HCT116 (cell line): ENCODE measurements around the gene IRX2. TPM values are rescaled to one million over a fixed set of nuclear protein-coding genes. Genes with fewer than 3 reads are reported as not detected.

Experiments used
- ATAC-seq: fragments of 200-7000 bp; cut with Tn5 transposase; 2 replicates; pipeline ENCODE4 v1.9.1; 2020; ENCODE audit warnings: mild to moderate bottlenecking, moderate library complexity
- BruUV-seq: library from RNA; stranded (reverse); fragments of 400-500 nt; replicated peaks from 2 replicates; lab custom pipeline; 2021; lab: Mats Ljungman, UMichigan
- CTCF ChIA-PET: fragments of 300-600 bp; sonication (Branson Sonifier 250); formaldehyde crosslinking; loops from one replicate; lab custom pipeline; 2021; ENCODE audit warnings: antibody characterized with exemption; lab: Charles Lee
- POLR2A ChIA-PET: fragments of 300-600, 350-600 bp; sonication (Branson Sonifier 250); formaldehyde crosslinking; loops from one replicate; lab custom pipeline; 2021; ENCODE audit warnings: antibody characterized with exemption; lab: Charles Lee
- RAD21 ChIA-PET, 2 experiments: fragments of 300-600 bp; sonication (Branson Sonifier 250); formaldehyde crosslinking; loops; one replicate each; lab custom pipeline; 2023; ENCODE audit warnings: low total read pairs in 2 of 2; ENCODE audit not compliant: uncharacterized antibody in 2 of 2, unreplicated experiment in 2 of 2, low non-redundant PET in 1 of 2; lab: Charles Lee
- DNase-seq: peaks from one replicate; pipeline ENCODE4 v3.0.0-alpha.2; 2010; ENCODE audit warnings: low read depth, low spot score
- H2AFZ ChIP-seq: fragments of 200-600 bp; shearing (Covaris generic), sonication (generic); 2 replicates; pipeline ENCODE4 v1.6.1; 2017; ENCODE audit warnings: low read depth, mixed run types, mixed read lengths, antibody characterized with exemption, low read length; ENCODE audit not compliant: poor library complexity, severe bottlenecking
- H3K27ac ChIP-seq: 2 replicates; pipeline ENCODE4 v1.5.1; 2012; ENCODE audit warnings: low read depth, low read length
- H3K27me3 ChIP-seq: fragments of 200-600 bp; sonication (generic); 2 replicates; pipeline ENCODE4 v1.6.1; 2016; ENCODE audit warnings: mixed run types, low read length, mixed read lengths; ENCODE audit not compliant: insufficient read depth
- H3K36me3 ChIP-seq, 2 experiments: fragments of 200-500 bp in 1 of 2; fragments of 200-600 bp in 1 of 2; sonication (Bioruptor generic) in 1 of 2; sonication (generic) in 1 of 2; 2 replicates each; pipeline versions ENCODE4 v1.5.1 to v1.6.1; 2014 to 2016; ENCODE audit warnings: low read length in 2 of 2, inconsistent platforms in 1 of 2, mixed read lengths in 1 of 2, mixed run types in 1 of 2; ENCODE audit not compliant: insufficient read depth in 2 of 2, control insufficient read depth in 1 of 2
- H3K4me1 ChIP-seq, 2 experiments: fragments of 200-600 bp in 1 of 2; sonication (generic) in 1 of 2; 2 replicates each; pipeline versions ENCODE4 v1.5.1 to v1.6.1; 2012 to 2017; ENCODE audit warnings: low read length in 2 of 2, inconsistent platforms in 1 of 2, mild to moderate bottlenecking in 1 of 2, mixed read lengths in 1 of 2, mixed run types in 1 of 2, moderate library complexity in 1 of 2; ENCODE audit not compliant: insufficient read depth in 2 of 2, control insufficient read depth in 1 of 2
- H3K4me2 ChIP-seq: fragments of 200-600 bp; sonication (generic); 2 replicates; pipeline ENCODE4 v1.6.1; 2017; ENCODE audit warnings: mixed run types, low read length, mixed read lengths
- H3K4me3 ChIP-seq, 2 experiments: fragments of 200-600 bp in 1 of 2; sonication (generic) in 1 of 2; replicated peaks in 1 of 2; 2 replicates each; pipeline ENCODE4 v1.5.1; 2011 to 2016; ENCODE audit warnings: low read length in 2 of 2, control low read depth in 1 of 2, low read depth in 1 of 2, mild to moderate bottlenecking in 1 of 2, mixed read lengths in 1 of 2, mixed run types in 1 of 2
- H3K79me2 ChIP-seq: fragments of 200-600 bp; sonication (generic); 2 replicates; pipeline ENCODE4 v1.6.1; 2017; ENCODE audit warnings: mild to moderate bottlenecking, mixed run types, low read length, moderate library complexity, mixed read lengths; ENCODE audit not compliant: insufficient read depth
- H3K9ac ChIP-seq: fragments of 200-600 bp; sonication (generic); 2 replicates; pipeline ENCODE4 v1.6.1; 2016; ENCODE audit warnings: low read length, mixed read lengths
- H3K9me2 ChIP-seq: fragments of 200-600 bp; sonication (generic), shearing (Covaris generic); 2 replicates; pipeline ENCODE4 v1.6.1; 2017; ENCODE audit warnings: mixed run types, mild to moderate bottlenecking, moderate library complexity; ENCODE audit not compliant: insufficient read depth
- H3K9me3 ChIP-seq, 2 experiments: fragments of 200-500 bp in 1 of 2; fragments of 200-600 bp in 1 of 2; sonication (Bioruptor generic) in 1 of 2; sonication (generic) in 1 of 2; 2 replicates each; pipeline ENCODE4 v1.6.1; 2014 to 2017; ENCODE audit warnings: low read length in 2 of 2, mixed read lengths in 2 of 2, inconsistent platforms in 1 of 2, low read depth in 1 of 2, mild to moderate bottlenecking in 1 of 2, mixed run types in 1 of 2, moderate library complexity in 1 of 2; ENCODE audit not compliant: control insufficient read depth in 1 of 2, insufficient read depth in 1 of 2
- H4K20me1 ChIP-seq: fragments of 200-600 bp; sonication (generic), shearing (Covaris generic); 2 replicates; pipeline ENCODE4 v1.6.1; 2017; ENCODE audit warnings: mixed run types, mild to moderate bottlenecking, moderate library complexity; ENCODE audit not compliant: insufficient read depth
- ATF3 ChIP-seq: IDR thresholded peaks from 2 replicates; pipeline ENCODE4 v1.6.1; 2012
- CEBPB ChIP-seq: IDR thresholded peaks from 2 replicates; pipeline ENCODE4 v1.6.1; 2012; ENCODE audit warnings: low read depth
- CTCF ChIP-seq, 3 experiments: fragments of 200-600 bp in 1 of 3; sonication (generic) in 1 of 3; IDR thresholded peaks in 2 of 3; conservative IDR thresholded peaks in 1 of 3; 2 replicates each; pipeline ENCODE4 v1.5.1; 2012 to 2017; ENCODE audit warnings: low read depth in 2 of 3, low read length in 2 of 3, antibody characterized with exemption in 1 of 3, borderline replicate concordance in 1 of 3, control low read depth in 1 of 3, mild to moderate bottlenecking in 1 of 3, mixed read lengths in 1 of 3, mixed run types in 1 of 3, moderate library complexity in 1 of 3; ENCODE audit not compliant: insufficient read depth in 1 of 3
- ELF1 ChIP-seq: IDR thresholded peaks from 2 replicates; pipeline ENCODE4 v1.6.1; 2012; ENCODE audit warnings: low read depth, borderline replicate concordance
- EZH2 ChIP-seq: fragments of 200-600 bp; sonication (generic); IDR thresholded peaks from 2 replicates; pipeline ENCODE4 v1.6.1; 2017; ENCODE audit warnings: antibody characterized with exemption, mixed run types
- EZH2phosphoT487 ChIP-seq: fragments of 200-600 bp; IDR thresholded peaks from 2 replicates; pipeline ENCODE4 v1.6.1; 2018; ENCODE audit warnings: antibody characterized with exemption, borderline replicate concordance
- FOSL1 ChIP-seq: IDR thresholded peaks from 2 replicates; pipeline ENCODE4 v1.6.1; 2012; ENCODE audit warnings: low read depth
- JUND ChIP-seq: IDR thresholded peaks from 2 replicates; pipeline ENCODE4 v1.6.1; 2012
- MAX ChIP-seq: IDR thresholded peaks from 2 replicates; pipeline ENCODE4 v1.6.1; 2012
- POLR2A ChIP-seq: IDR thresholded peaks from 2 replicates; pipeline ENCODE4 v1.7.0; 2011; ENCODE audit warnings: borderline replicate concordance; ENCODE audit not compliant: insufficient read depth, insufficient read length; ENCODE audit errors: extremely low read depth
- POLR2AphosphoS5 ChIP-seq: IDR thresholded peaks from 2 replicates; pipeline ENCODE4 v1.6.1; 2011; ENCODE audit warnings: mild to moderate bottlenecking, low read depth, low read length, moderate library complexity
- RAD21 ChIP-seq: IDR thresholded peaks from 2 replicates; pipeline ENCODE4 v1.6.1; 2012; ENCODE audit warnings: low read depth, mild to moderate bottlenecking
- REST ChIP-seq: IDR thresholded peaks from 2 replicates; pipeline ENCODE4 v1.6.1; 2012; ENCODE audit warnings: low read depth
- SIN3A ChIP-seq: IDR thresholded peaks from 2 replicates; pipeline ENCODE4 v1.6.1; 2012; ENCODE audit warnings: low read depth
- SRF ChIP-seq: IDR thresholded peaks from 2 replicates; pipeline ENCODE4 v1.6.1; 2012; ENCODE audit warnings: low read depth
- YY1 ChIP-seq: IDR thresholded peaks from 2 replicates; pipeline ENCODE4 v1.6.1; 2011; ENCODE audit warnings: low read length, low read depth, moderate library complexity, mild to moderate bottlenecking; ENCODE audit not compliant: insufficient replicate concordance; ENCODE audit errors: extremely low read depth
- ZFX ChIP-seq: fragments of 450-650 bp; IDR thresholded peaks from 2 replicates; pipeline ENCODE4 v1.6.1; 2017
- ZNF274 ChIP-seq: fragments of 200-500 bp; sonication (Bioruptor generic); IDR thresholded peaks from 2 replicates; pipeline ENCODE4 v1.6.1; 2014; ENCODE audit warnings: mild to moderate bottlenecking, low read depth, low read length, inconsistent platforms
- intact Hi-C: fragments of 100-400 bp; cut with micrococcal nuclease; formaldehyde crosslinking; loops from 2 replicates; pipeline ENCODE4 v1.10.0; 2022
- total RNA-seq: library from RNA; stranded (reverse); gene quantifications from one replicate; pipeline ENCODE4 v1.2.1, GENCODE V29; 2021; ENCODE audit not compliant: unreplicated experiment

IRX2 gene
- total RNA-seq, 1 experiment from 2014 or later = not detected

GRCh38 chr5:2715856-2716255, 35.6 kb downstream of the IRX2 start:
- no peaks in the 10 kb centered on the region for H3K27me3 ChIP-seq
- no TSS peak for BruUV-seq

More at GRCh38 chr5:2715856-2716255, 35.6 kb downstream of the IRX2 start:
- ATAC-seq (no peak), DNase-seq (no peak)
- Histone ChIP-seq H3K4me1 (no peaks in the 10 kb centered on the region), H3K79me2 (no peaks in the 10 kb centered on the region), H3K4me2 (no peak overlapping the region), H2AFZ (no peak overlapping the region), H3K9me3 (peaks cover 8 to 12% of the 10 kb centered on the region in 2 experiments; a peak in 2 of 4 replicates), H3K27ac (no peak overlapping the region), H3K9ac (no peak overlapping the region), H3K36me3 (no peaks in the 10 kb centered on the region)
- CTCF ChIA-PET = no interaction called here
- intact Hi-C loops = no loop called here
- POLR2A ChIA-PET = no interaction called here
- TF ChIP-seq RAD21 (no peak), YY1 (no peak), EZH2 (no peak), ZNF274 (no peak), REST (no peak), JUND (no peak), SIN3A (no peak), POLR2AphosphoS5 (no peak), FOSL1 (no peak), ELF1 (no peak), POLR2A (no peak), MAX (no peak), CEBPB (no peak), CTCF (IDR thresholded peaks at IDR 0.05 in 2 of 3, conservative IDR thresholded peaks at IDR 0.05 in 1 of 3; ENCODE audit: borderline replicate concordance in 1 of 3, insufficient read depth in 1 of 3, low read depth in 2 of 3, low read length in 2 of 3) (no peak), EZH2phosphoT487 (no peak), ZFX (no peak), SRF (no peak), ATF3 (no peak)
- TF ChIP-seq, all 23 proteins: peak for 0
- no peak overlapping the region for H3K4me3 ChIP-seq
- RAD21 ChIA-PET = no interaction called here
- H4K20me1 ChIP-seq = no peaks in the 10 kb centered on the region
- H3K9me2 ChIP-seq = no peaks in the 10 kb centered on the region
